ENCODE data around the gene IQSEC1. TPM values are rescaled to one million over a fixed set of nuclear protein-coding genes. Genes with fewer than 3 reads are reported as not detected.
A peak's percentile ranks its signal among the peaks of the same experiment; 100 is the strongest.
"Not testable (repeated sequence)": the region's sequence is repeated elsewhere in the genome, so short reads cannot be mapped to it uniquely, and the experiment has no call there.

IQSEC1 gene
- total RNA-seq, 1 experiment from 2014 or later = 4.9 TPM

- peak; percentile 51 for DNase-seq (ENCODE audit: low read depth)
Observed at GRCh38 chr3:12870942-12871341, 202.3 kb downstream of the IQSEC1 start.

DNA sequence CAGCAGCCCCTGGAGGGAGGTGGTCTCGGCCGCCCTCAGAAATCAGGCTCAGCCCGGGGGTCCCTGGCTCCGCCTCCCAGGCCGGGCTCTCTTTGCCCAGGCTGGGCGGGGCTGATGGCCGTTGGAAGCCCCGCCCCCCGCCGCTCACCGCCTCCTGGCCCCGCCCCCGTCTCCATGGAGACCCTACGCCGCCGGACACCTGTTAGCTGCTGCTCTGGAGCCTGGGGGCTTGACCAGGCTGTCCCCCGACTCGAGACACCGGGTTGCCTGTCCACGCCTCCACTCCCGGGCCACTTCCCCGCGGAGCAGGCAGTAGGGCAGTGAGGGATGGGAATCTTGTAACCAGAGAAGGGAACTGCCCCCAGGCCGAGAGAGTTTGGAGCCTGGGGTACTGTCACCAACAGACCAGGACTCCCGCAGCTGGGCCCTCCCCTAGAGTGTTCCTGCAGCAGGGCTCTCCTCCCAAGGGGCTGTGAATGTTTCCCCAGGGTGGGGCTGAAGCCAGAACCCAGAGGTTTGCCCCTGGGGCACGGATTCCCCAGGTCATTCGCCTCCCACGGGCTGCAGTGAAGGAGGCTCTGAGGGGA is 204.1 kb downstream of the IQSEC1 start:
- DNase-seq (ENCODE audit: low read depth) = peak; percentile 15

DNA sequence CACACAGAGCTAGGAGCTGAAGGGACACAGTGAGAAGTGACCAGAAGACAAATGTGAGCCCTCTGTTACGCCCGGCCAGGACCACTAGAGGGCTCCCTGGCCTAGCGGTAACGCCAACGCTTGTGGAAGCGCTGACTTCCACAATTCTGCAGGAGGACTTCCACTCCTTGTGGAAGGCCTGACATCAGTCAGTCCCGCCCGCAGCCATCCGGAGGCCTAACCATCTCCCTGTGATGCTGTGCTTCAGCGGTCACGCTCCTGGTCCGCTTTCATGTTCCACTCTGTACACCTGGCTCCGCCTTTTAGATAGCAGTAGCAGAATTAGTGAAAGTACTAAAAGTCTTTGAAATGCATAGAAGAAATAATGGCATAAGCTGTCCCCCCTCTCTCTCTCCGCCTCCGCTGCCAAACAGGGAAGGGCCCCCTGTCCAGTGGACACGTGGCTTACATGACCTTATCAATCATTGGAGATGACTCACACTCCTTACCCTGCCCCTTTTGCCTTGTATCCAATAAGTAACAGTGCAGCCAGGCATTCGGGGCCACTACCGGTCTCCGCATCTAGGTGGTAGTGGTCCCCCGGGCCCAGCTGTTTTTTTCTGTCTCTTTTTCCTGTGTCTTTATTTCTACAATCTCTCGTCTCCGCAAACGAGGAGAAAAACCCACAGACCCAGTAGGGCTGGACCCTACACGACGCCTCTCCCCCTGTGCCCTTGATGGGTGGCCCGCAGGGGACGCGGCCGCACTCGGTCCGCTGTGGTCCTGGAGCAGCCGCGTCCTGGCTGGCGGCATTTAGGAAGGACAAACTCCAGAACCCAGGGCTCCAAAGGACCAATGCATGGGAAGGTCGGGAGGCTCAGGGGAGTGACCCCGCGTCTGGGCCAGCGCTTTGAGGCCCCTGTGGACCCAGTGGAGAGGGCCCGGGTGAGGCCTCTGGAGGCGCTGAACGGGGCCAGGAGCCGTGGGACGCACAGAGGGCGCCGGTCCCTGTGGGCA is 204.9 kb downstream of the IQSEC1 start:
- DNase-seq (ENCODE audit: low read depth) = peak; percentile 82

GRCh38 chr3:12866836-12867235 is 206.4 kb downstream of the IQSEC1 start:
- DNase-seq (ENCODE audit: low read depth) = no peak

- DNase-seq (ENCODE audit: low read depth) = no peak
Observed at GRCh38 chr3:12865271-12865670, 208.0 kb downstream of the IQSEC1 start.

- DNase-seq (ENCODE audit: low read depth) = no peak
Observed at GRCh38 chr3:12862387-12862786, 210.8 kb downstream of the IQSEC1 start.

- DNase-seq (ENCODE audit: low read depth) = no peak
Observed at GRCh38 chr3:12861611-12862010, 211.6 kb downstream of the IQSEC1 start.

GRCh38 chr3:12859840-12860239 is 213.4 kb downstream of the IQSEC1 start:
- DNase-seq (ENCODE audit: low read depth) = no peak

DNA sequence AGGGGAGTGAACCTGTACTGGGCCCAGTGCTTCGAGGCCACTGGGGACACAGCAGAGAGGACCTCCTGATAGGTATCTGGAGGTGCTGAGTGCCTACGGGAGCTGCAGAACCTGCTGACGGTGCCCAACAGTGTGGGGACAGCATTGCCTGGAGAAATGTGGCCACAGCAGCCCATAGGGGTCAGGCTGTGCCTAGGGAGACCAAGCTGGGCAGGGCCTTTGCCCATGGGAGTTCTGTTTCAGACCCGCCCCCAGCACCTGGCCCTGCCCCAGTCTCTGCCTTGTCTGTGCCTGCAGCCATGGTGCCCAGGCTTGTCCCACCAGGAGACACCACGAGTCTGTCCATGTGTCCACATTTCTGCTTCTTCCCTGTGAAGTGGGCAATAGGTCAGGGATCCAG is 216.6 kb downstream of the IQSEC1 start:
- no peak for DNase-seq (ENCODE audit: low read depth)

- no peak for DNase-seq (ENCODE audit: low read depth)
Observed at GRCh38 chr3:12854565-12854964, 218.7 kb downstream of the IQSEC1 start.

GRCh38 chr3:12853847-12854246 is 219.4 kb downstream of the IQSEC1 start:
- not testable (repeated sequence) for DNase-seq (ENCODE audit: low read depth)

DNA sequence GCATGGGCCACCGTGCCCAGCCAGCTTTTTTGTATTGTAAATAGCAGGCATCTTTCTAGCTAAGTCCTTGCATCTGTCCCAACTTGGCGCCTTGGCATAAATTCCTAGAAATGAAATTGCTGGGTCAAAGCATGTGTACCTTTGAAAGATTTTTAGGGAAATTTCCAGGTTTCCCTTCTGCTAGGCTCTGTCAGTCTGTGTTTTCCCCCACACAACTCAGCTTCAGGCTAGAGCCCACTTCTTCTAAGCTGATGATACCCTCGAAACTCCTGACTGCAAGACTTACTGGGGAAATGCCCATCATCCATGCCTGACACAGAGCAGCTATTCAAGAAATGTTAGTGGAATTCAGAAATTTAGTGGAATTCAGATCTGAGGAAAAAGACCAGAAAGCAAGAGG is 221.0 kb downstream of the IQSEC1 start:
- no peak for DNase-seq (ENCODE audit: low read depth)

Other genes with a start within 250 kb of the IQSEC1 start
- gene RPL32, start 231.9 kb downstream of the IQSEC1 start, total RNA-seq (2014; rRNA removed; shearing (Covaris generic)) = 611 and 698 TPM in 2 replicates

Measured in Daoy (cell line).